Skin epidermis (tissue), 12 donors: Measurements from ENCODE around the gene LRMDA.

ENCODE experiments used
- H3K27ac ChIP-seq, 21 experiments: fragments of 200-600 bp; sonication (generic) in 11 of 21; one replicate each; pipeline ENCODE4 v1.5.0; 2020; ENCODE audit warnings: mild to moderate bottlenecking in 3 of 21, inconsistent platforms in 2 of 21, moderate library complexity in 2 of 21
- H3K4me3 ChIP-seq, 7 experiments: fragments of 200-600 bp; sonication (generic) in 2 of 7; one replicate each; pipeline ENCODE4 v1.5.0; 2020; ENCODE audit warnings: inconsistent platforms in 2 of 7, mild to moderate bottlenecking in 2 of 7, moderate library complexity in 1 of 7

Gene LRMDA

DNA sequence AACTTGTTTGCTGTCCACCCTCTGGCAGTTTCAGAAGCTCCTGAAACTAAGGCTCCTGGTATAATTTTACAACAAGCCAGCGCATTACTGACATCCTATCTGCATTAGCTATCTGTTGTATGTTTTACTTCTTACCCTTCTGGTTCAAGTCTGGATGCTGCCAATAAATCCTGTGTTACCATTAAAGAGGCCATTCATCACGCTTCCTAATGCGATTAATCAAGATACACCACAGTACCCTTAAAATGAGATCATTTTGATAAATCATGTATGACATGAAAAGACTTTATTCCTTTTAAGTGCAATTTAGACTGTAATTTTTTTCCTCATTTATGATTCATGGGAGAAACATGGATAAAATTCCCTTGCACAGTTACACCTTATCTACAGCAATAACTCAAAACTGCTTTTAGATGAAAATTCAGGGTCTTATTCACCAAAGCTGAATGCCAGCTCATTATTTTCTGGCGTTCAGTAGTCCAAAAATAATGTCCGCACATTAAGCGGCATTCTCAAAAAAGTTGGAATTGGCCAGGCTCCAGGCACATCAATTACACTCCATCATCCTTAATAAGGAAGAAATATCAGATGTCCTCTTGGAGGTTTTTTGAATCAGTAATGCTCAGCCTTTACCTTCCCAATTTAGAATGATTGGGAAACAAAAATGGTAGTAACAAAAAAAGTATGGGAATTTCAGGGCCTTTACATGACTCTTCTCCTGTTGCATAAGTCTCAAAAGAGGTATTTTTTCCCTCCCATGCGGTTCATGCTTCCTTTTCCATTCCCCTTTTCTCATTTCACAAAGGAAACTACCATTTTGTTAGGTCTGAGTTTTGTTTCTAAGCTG is 878.5 kb downstream of the LRMDA start:
- H3K4me3 ChIP-seq = no peak overlapping the region
- H3K27ac ChIP-seq = peak overlapping the region in 2 of 21 experiments; percentile 33 to 36

- H3K4me3 ChIP-seq = no peak overlapping the region
Measured at GRCh38 chr10:76310588-76311080, 879.2 kb downstream of the LRMDA start.

GRCh38 chr10:76311752-76312636 is 880.6 kb downstream of the LRMDA start:
- Histone ChIP-seq H3K27ac (peak overlapping the region in 3 of 21 experiments; percentile 12 to 24 (median 16)), H3K4me3 (no peak overlapping the region)

More at GRCh38 chr10:76310588-76311080, 879.2 kb downstream of the LRMDA start:
- peak overlapping the region in 3 of 21 experiments; percentile 3 to 36 (median 33) for H3K27ac ChIP-seq

GRCh38 chr10:76315240-76315639 is 883.8 kb downstream of the LRMDA start:
- no peak overlapping the region for H3K4me3 ChIP-seq
- no peak overlapping the region for H3K27ac ChIP-seq

DNA sequence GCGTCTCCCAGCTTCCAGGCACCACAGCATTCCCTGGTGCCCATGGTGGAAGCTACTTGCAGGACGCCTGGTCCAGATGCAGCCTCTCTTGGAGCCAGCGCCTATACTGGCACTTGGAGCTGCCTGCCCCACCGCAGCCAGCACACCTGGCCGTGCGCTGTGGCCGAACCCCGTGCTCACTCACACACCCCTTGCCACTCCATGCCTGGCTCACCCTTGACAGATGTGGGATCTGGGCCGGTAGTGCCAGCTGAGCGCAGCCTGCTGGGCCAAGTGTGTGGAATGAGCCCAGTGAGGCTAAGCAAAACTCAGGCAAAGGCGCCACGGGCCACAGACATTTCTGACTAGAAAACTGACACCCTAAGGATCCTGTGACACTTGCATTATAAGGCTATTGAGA is 884.8 kb downstream of the LRMDA start:
- Histone ChIP-seq H3K4me3 (no peak overlapping the region), H3K27ac (no peak overlapping the region)

DNA sequence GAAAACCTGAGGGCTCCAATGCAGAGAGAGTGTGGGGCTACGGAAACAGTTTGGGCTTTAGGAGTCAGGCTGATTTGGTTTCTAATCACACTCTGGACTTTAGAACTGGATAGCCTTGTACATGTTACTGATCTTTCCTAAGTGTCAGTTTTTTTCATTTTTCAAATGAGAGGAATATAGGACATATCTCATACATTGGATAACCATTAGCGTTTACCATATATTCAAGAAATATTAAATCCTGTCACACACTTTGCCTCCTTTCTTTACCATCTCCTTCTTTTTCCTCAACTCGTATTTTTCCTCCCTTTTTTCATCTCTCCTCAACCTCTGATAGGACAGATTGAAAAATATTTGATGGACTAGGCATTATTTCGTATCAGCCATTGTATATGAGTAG is 885.7 kb downstream of the LRMDA start:
- Histone ChIP-seq H3K4me3 (no peak overlapping the region), H3K27ac (no peak overlapping the region)

- H3K27ac ChIP-seq = peak overlapping the region in 2 of 21 experiments; percentile 10 to 49
Measured at GRCh38 chr10:76318211-76318610, 886.8 kb downstream of the LRMDA start.

DNA sequence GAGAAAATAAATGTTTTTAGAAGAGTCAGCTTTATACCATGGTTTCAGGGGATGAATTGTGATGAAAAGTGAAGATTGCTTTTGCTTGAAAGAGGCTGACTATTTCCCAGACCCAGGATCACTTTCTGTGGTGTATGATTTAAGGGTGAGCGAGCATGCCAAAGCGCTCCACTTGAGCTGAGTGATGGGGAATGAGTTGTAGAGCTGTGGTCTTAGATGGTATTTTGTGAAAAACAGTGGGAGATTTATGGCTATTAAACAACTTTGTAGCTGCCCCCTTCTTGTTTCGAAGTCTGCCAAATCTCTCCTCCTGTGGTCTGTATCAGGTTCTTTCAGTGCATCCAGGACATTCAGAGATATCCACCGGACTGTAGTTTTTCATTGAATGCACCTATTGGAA is 888.2 kb downstream of the LRMDA start:
- H3K27ac ChIP-seq = no peak overlapping the region

More at GRCh38 chr10:76318211-76318610, 886.8 kb downstream of the LRMDA start:
- H3K4me3 ChIP-seq = no peak overlapping the region

GRCh38 chr10:76324283-76324682 is 892.9 kb downstream of the LRMDA start:
- H3K27ac ChIP-seq = peak overlapping the region in 2 of 21 experiments; percentile 58
- no peak overlapping the region for H3K4me3 ChIP-seq

More for the DNA sequence above, 888.2 kb downstream of the LRMDA start:
- H3K4me3 ChIP-seq = no peak overlapping the region

DNA sequence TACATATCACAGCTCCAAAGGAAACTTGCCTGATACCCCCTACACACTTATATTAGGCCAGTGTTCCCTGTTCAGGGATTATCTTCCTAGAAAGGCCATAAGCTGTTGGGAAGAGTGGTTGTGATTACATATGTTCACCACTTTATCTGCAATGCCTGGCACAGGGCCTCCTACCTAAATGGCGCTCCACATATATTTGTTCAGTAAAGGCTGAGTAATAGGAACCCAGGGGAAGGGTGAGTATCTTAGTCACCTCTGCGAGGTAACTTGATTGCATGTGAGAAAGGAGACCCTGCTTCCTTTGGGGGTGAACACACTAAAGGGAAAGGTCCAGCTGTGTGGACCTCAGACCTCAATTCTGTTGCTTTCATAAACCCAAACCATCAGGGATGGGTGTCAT is 896.0 kb downstream of the LRMDA start:
- no peak overlapping the region for H3K27ac ChIP-seq

DNA sequence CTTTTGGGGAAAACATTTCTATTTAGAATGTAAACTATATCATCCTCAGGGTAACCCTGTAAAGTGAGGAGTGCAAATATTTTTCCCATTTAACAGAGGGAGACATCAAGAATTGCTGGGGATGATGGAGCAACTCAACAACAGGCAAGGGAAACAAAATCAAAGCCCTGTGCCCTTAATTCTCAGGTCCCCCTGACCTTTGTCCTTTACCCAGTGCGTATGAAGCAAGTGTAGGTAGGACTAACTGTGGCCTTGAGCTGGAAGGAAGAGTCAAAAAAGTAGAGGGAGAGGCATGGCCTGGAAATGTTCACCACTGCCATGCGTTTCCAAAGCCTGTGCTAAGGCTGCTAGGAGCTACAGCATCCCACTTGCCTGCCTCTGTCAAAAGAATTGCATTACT is 896.9 kb downstream of the LRMDA start:
- H3K27ac ChIP-seq = no peak overlapping the region
- H3K4me3 ChIP-seq = no peak overlapping the region

More for the DNA sequence above, 896.0 kb downstream of the LRMDA start:
- no peak overlapping the region for H3K4me3 ChIP-seq

DNA sequence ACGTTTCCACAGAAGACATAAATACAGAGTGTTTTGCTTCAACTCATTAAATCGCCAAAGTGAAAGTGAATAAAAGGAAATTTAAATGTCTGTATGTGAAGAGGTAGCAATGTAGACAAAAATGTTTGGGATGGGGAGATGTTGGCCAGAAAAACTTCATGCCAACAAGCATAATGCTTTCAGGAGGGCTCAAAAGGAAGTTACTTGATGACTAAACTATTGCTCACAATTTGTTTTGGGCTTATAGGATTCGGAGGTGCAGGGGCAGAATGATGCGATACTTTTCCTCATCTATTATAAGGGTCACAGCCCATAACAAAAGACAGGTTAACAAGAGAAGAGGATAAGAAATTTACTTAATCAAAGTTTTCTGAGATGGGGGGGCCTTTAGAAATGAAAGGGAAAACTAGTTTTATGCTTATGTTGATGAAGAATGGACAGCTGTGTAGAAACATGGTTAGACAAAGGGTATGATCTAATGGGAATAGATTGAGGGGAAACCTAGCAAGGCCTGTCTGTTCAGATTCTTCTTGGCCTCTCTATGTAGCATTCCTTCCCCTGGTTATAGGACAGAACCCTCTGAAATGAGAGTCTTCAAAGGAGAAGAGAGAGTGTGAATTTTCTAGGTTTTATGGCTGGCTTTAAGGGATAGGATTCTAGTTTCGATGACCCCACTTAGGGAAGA is 898.6 kb downstream of the LRMDA start:
- Histone ChIP-seq H3K27ac (no peak overlapping the region), H3K4me3 (no peak overlapping the region)

- no peak overlapping the region for H3K4me3 ChIP-seq
- H3K27ac ChIP-seq = no peak overlapping the region
Measured at GRCh38 chr10:76331742-76332141, 900.3 kb downstream of the LRMDA start.

GRCh38 chr10:76333326-76333725 is 901.9 kb downstream of the LRMDA start:
- no peak overlapping the region for H3K27ac ChIP-seq
- H3K4me3 ChIP-seq = no peak overlapping the region

- H3K27ac ChIP-seq = peak overlapping the region in 2 of 21 experiments; percentile 15 to 31
- H3K4me3 ChIP-seq = no peak overlapping the region
Measured at GRCh38 chr10:76333796-76334195, 902.4 kb downstream of the LRMDA start.

DNA sequence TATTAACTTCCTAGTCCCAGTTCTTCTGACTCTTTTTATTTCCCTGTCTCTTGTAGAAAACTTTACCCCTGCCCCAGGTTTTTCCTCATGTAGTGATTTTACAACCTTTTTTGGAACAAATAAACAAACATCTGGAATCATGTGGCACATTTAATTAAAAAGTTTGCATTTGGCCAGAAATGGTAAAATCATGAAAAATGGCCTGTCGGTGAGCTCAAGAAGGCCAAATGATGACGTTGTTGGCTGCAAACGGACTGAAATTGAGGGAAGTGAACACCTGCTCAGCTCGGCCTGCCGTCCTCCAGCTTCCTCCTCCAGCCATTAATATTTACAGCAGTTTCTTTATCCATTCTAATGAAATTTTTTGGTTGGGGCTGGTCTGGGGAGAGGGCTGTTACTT is 902.8 kb downstream of the LRMDA start:
- H3K4me3 ChIP-seq = no peak overlapping the region
- peak overlapping the region in 2 of 21 experiments; percentile 15 to 31 for H3K27ac ChIP-seq

GRCh38 chr10:76336213-76336963 is 905.0 kb downstream of the LRMDA start:
- H3K4me3 ChIP-seq = no peak overlapping the region
- peak overlapping the region in 3 of 21 experiments; percentile 1 to 33 (median 8) for H3K27ac ChIP-seq

GRCh38 chr10:76337641-76338040 is 906.2 kb downstream of the LRMDA start:
- H3K27ac ChIP-seq = peak overlapping the region in 1 of 21 experiments; percentile 33
- no peak overlapping the region for H3K4me3 ChIP-seq

- Histone ChIP-seq H3K27ac (no peak overlapping the region), H3K4me3 (no peak overlapping the region)
Measured at GRCh38 chr10:76338187-76338586, 906.8 kb downstream of the LRMDA start.
